Fibroblast of gingiva (primary cell): ENCODE results near the gene NXN.
"Not testable (repeated sequence)": the region's sequence is repeated elsewhere in the genome, so short reads cannot be mapped to it uniquely, and the experiment has no call there.

Source experiments
- DNase-seq: peaks from one replicate; pipeline ENCODE4 v3.0.0-alpha.2; 2011; ENCODE audit warnings: low read depth

Gene NXN

GRCh38 chr17:862582-862981 is 117.0 kb downstream of the NXN start:
- DNase-seq, result no peak

GRCh38 chr17:861364-861763 is 118.2 kb downstream of the NXN start:
- DNase-seq, result no peak

- no peak for DNase-seq
Measured at GRCh38 chr17:860805-861204, 118.8 kb downstream of the NXN start.

DNA sequence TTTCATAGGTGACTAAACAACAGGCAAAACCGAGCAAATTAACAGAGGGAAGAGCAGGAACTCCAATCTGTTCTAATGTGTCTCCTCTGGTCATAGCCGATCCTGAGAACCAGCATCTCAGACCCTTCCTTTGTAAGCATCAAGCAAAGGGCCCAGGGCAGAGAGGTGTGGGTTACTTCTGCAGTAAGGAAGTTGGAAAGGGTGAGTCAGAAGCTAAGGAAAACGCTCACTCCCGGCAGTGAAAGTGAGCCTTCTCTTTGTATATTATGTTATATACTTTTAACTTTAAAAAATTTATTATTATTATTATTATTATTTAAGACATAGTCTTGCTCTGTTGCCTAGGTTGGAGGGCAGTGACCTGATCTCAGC is 119.8 kb downstream of the NXN start:
- DNase-seq, result no peak

DNA sequence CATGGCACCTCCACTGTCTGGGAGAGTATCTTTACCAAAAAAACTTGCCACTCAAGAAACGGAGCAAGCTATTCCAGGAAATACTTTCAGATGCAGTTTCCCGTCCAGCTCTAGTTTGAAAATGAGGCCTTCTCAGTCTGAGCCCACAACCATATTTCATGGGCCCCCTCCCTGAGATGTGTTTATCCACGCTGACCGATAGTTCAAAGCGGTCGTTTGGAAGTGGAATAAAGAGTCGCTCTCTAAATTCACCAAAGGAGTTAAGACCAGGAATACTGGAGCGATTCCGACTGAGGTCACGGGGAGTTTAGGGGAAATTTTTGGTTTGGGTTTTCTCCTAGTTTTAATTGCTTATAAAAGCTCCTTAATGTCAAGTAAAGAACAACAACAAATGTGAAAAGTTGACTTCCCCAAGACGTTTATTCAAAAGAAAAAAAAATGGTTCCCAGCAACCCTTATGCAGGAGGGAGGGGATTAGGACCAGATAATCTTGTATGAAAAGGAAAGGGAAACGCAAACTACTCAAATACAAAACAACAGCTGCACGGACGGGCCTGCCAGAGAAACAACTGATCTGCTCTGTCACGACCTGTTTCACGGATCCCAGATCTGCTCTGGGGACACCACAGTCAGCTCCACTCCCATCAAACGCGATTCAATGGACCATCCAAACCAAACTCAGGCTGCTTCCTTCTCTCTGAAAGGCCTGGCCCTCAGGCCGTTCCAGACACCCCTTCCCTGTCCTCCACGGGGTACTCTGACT is 120.3 kb downstream of the NXN start:
- DNase-seq, result no peak

- DNase-seq, result no peak
Measured at GRCh38 chr17:856149-856548, 123.4 kb downstream of the NXN start.

DNA sequence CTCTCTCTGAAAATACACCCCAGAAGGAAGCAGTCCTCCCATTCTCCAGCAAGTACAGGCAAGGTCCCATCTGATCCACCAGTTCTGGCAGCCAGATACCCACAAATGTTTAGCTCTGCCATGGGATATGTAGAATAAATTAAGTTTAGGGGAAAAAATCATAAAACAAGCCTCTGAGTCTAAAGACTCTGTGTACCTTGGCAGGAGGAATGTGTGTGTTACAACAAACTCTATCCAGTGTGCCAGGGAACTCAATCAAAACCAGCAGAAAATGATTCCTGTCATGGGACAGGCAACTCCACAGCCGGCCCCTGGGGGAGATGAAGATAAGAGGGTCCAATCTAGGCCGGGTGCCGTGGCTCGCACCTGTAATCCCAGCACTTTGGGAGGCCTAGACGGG is 124.0 kb downstream of the NXN start:
- DNase-seq, result no peak

GRCh38 chr17:852850-853249 is 126.7 kb downstream of the NXN start:
- DNase-seq, result not testable (repeated sequence)

DNA sequence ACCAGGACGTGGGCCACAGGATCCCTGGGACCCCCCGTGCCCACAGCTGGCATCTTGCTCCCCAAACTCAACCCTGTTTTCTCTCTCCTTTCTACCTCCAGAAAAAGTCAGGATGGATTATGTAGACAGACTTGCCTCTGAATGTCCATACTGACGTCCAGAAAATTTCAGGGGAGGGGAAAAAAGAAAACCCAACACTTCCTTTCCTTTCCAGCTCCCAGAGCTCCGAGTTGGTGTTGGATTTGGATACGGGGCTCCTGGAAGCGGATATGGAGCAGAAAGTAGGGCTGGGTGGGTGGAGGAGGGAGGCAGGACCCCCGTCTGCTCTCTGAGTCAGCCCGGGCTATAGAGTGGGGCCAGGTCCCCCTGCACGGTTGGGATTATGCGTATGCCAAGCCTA is 127.2 kb downstream of the NXN start:
- no peak for DNase-seq

GRCh38 chr17:851924-852323 is 127.7 kb downstream of the NXN start:
- DNase-seq, result no peak

GRCh38 chr17:850851-851763 is 128.5 kb downstream of the NXN start:
- DNase-seq, result peak; percentile 79

- no peak for DNase-seq
Measured at GRCh38 chr17:850086-850850, 129.3 kb downstream of the NXN start.

DNA sequence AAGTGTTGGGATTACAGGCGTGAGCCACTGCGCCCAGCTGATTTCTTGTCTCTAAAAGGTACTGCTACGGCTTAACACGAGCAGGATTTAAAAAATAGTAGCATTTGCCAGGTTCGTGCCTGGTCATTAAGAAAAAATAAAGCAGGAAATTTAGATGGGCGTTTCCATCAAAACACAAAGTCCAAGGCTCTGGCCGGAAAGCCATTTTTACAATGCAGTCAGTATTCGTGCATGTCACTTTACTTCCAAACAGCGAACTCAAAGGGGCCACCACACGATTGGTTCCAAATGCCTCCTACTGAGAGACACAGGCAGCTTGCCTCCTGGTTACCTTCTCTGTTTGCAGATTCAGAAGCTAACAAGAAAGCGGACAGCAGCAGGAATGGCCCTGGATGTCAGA is 131.2 kb downstream of the NXN start:
- DNase-seq, result no peak

- peak; percentile 34 for DNase-seq
Measured at GRCh38 chr17:846901-847843, 132.4 kb downstream of the NXN start.

- no peak for DNase-seq
Measured at GRCh38 chr17:841313-841712, 138.3 kb downstream of the NXN start.

DNA sequence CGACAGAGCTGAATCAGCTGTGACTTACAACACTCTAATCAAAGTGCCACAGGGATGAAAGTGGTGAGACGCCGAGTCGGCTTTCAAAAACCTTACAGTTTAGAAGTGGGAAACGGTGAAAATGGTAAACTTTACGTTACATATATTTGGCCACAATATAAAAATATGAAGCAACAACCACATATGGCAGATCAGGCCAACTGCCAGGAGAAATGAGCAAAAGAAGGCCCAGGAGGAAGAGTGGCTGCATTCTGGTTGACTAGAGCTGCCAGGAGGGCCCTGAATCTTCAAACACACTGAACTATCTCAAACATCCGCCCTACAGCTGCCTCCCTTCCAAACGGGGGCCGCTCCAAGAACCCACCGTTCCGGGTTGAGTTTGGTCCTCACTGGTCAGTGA is 141.1 kb downstream of the NXN start:
- DNase-seq, result peak; percentile 40

- DNase-seq, result peak; percentile 92
Measured at GRCh38 chr17:836151-836550, 143.4 kb downstream of the NXN start.

- not testable (repeated sequence) for DNase-seq
Measured at GRCh38 chr17:835721-836120, 143.9 kb downstream of the NXN start.

- DNase-seq, result peak; percentile 99
Measured at GRCh38 chr17:835263-835662, 144.3 kb downstream of the NXN start.

- DNase-seq, result no peak
Measured at GRCh38 chr17:834136-834535, 145.4 kb downstream of the NXN start.

DNA sequence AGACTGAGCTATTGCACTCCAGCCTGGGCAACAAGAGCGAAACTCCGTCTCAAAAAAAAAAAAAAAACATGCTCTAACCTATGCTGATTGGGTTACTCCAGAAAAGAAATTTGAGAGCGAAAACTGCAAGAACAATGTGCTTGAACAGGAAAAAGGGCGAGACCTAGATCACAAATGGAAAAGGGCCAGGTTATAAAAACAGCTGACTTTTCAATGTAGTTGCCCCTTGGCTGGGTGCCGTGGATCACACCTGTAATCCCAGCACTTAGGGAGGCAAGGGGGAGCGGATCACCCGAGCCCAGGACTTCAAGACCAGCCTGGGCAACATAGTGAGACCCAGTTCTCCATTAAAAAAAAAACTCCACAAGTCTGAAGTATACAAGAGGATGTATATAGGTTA is 148.6 kb downstream of the NXN start:
- no peak for DNase-seq
